Gastrocnemius medialis (tissue), 4 donors: ENCODE measurements around the gene SUSD4.

Experiments
- CTCF ChIP-seq, 5 experiments: fragments of 450-650 bp in 3 of 5; fragments of 200-600 bp in 2 of 5; sonication (generic) in 2 of 5; IDR thresholded peaks in 4 of 5; conservative IDR thresholded peaks in 1 of 5; 1 replicate in 4 of 5; 2 replicates in 1 of 5; pipeline ENCODE4 v1.5.1; 2016 to 2019; ENCODE audit warnings: antibody characterized with exemption in 5 of 5, mild to moderate bottlenecking in 3 of 5, moderate library complexity in 3 of 5
- POLR2A ChIP-seq, 2 donors: fragments of 450-650 bp; IDR thresholded peaks; one replicate each; pipeline ENCODE4 v1.6.1; 2017; ENCODE audit warnings: antibody characterized with exemption in 2 of 2, mild to moderate bottlenecking in 2 of 2, moderate library complexity in 2 of 2

- TF ChIP-seq CTCF (IDR thresholded peaks at IDR 0.05 in 4 of 5, conservative IDR thresholded peaks at IDR 0.05 in 1 of 5) (no peak), POLR2A (IDR thresholded peaks at IDR 0.05) (no peak)
Observed at GRCh38 chr1:223203034-223203408, 161.0 kb downstream of the SUSD4 start.
